Activated T-cell treated with anti-CD3 and anti-CD28 coated beads, Interleukin-2, amount 50 U/mL, for 1 hour (primary cell): ENCODE measurements around the gene RANBP2.
A peak's percentile ranks its signal among the peaks of the same experiment; 100 is the strongest.

Experiments used
- DNase-seq: peaks from one replicate; pipeline ENCODE4 v3.0.0-alpha.2; 2020

The RANBP2 gene

GRCh38 chr2:108786008-108786353 lies 66.7 kb downstream of the RANBP2 start:
- no peak for DNase-seq

- DNase-seq, result peak; percentile 94
Measured at GRCh38 chr2:108786354-108787215, 67.3 kb downstream of the RANBP2 start, which contains the start of gene CCDC138. Gene CCDC138, plus strand, starts transcription at chr2:108786771. Its CDS starts 52 bp downstream, at chr2:108786823.

- DNase-seq, result no peak
Measured at GRCh38 chr2:108787216-108787541, 67.9 kb downstream of the RANBP2 start.

GRCh38 chr2:108803045-108803736 lies 83.9 kb downstream of the RANBP2 start:
- no peak for DNase-seq

GRCh38 chr2:108805032-108805431 lies 85.8 kb downstream of the RANBP2 start:
- DNase-seq, result no peak

- DNase-seq, result no peak
Measured at GRCh38 chr2:108805782-108806181, 86.5 kb downstream of the RANBP2 start.

- no peak for DNase-seq
Measured at GRCh38 chr2:108806371-108807113, 87.3 kb downstream of the RANBP2 start.

GRCh38 chr2:108809936-108810335 lies 90.7 kb downstream of the RANBP2 start:
- DNase-seq, result no peak

- no peak for DNase-seq
Measured at GRCh38 chr2:108810993-108811957, 92.0 kb downstream of the RANBP2 start.

GRCh38 chr2:108813732-108814131 lies 94.5 kb downstream of the RANBP2 start:
- no peak for DNase-seq

GRCh38 chr2:108820482-108820881 lies 101.2 kb downstream of the RANBP2 start:
- no peak for DNase-seq

- DNase-seq, result no peak
Measured at GRCh38 chr2:108823286-108823685, 104.0 kb downstream of the RANBP2 start.

GRCh38 chr2:108824316-108825070 lies 105.2 kb downstream of the RANBP2 start:
- DNase-seq, result no peak

GRCh38 chr2:108825254-108825653 lies 106.0 kb downstream of the RANBP2 start:
- no peak for DNase-seq

- no peak for DNase-seq
Measured at GRCh38 chr2:108825736-108826135, 106.5 kb downstream of the RANBP2 start.

- no peak for DNase-seq
Measured at GRCh38 chr2:108829578-108830310, 110.5 kb downstream of the RANBP2 start.

- DNase-seq, result no peak
Measured at GRCh38 chr2:108833219-108833618, 113.9 kb downstream of the RANBP2 start.

- no peak for DNase-seq
Measured at GRCh38 chr2:108834620-108835019, 115.3 kb downstream of the RANBP2 start.

- no peak for DNase-seq
Measured at GRCh38 chr2:108835040-108835439, 115.8 kb downstream of the RANBP2 start.
